Lower leg skin (tissue), 3 donors: ENCODE data around the gene SIGLEC10.

Source experiments
- CTCF ChIP-seq, 3 donors: fragments of 450-650 bp; IDR thresholded peaks; one replicate each; pipeline ENCODE4 v1.5.1; 2016; ENCODE audit warnings: antibody characterized with exemption in 3 of 3, mild to moderate bottlenecking in 3 of 3, moderate library complexity in 2 of 3
- POLR2A ChIP-seq, 2 donors: fragments of 450-650 bp; IDR thresholded peaks; one replicate each; pipeline ENCODE4 v1.6.1; 2016 to 2017; ENCODE audit warnings: antibody characterized with exemption in 2 of 2, mild to moderate bottlenecking in 1 of 2, moderate library complexity in 1 of 2

DNA sequence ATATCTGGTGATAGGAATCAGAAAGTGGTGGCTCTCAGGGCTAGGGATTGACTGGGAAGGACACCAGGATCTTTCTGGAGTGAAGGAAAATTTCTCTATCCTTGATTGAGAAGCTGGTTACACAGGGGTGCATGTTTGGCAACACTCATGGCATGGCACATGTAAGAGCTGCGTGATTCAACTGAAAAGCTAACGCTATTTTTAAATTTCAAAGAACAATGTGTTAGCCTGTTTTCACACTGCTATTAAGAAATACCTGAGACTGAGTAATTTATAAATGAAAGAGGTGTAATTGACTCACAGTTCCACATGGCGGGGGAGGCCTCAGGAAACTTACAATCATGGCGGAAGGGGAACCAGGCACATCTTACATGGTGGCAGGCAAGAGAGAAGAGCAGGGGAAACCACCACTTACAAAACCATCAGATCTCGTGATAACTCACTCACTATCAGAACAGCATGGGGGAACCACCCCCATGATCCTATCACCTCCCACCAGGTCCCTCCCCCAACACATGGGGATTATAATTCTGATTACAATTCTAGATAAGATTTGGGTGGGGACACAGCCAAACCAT, 33.4 kb upstream of the SIGLEC10 start:
- TF ChIP-seq CTCF (IDR thresholded peaks at IDR 0.05) (no peak), POLR2A (IDR thresholded peaks at IDR 0.05) (no peak)
